SKM-1 (cell line): Measurements from ENCODE around the gene ZNF622.
"Not testable (repeated sequence)": the region's sequence is repeated elsewhere in the genome, so short reads cannot be mapped to it uniquely, and the experiment has no call there.

Experiments used
- DNase-seq: peaks from one replicate; lab custom pipeline; 2025; ENCODE audit not compliant: unreplicated experiment; lab: John Stamatoyannopoulos, UW

ZNF622 gene

DNA sequence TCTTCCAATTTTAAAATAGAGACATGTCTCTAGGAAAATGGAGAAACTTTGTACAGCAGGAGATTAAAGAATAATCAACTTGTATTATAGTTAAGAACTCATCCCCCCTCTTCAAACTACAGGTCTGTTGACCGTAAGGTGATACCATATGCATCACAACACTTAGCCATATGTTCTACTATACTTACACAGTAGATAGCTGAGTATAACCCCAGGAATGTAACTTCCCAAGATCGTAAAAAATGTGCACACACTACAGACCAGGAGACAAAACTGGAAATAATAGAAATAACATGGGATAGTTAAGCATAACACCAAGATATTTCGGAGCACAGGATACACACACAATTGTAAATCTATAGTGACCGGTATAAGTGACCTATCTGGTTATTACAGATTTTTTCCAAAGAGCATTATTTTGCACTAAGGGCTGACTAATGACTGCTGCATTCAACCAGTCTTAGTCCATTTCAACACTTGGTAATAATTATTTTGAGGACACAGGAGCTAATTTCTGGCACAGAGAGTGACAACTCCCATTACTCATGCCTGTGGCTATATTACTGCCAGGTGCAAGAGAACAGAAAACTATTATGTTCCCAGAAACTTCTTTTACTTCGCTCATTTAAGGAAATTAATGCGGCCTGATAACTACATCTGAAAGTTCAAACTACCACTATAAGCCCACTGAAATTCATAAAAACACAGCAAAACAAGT, 15.4 kb upstream of the ZNF622 start:
- no peak for DNase-seq

- DNase-seq: no peak
These were observed 14.5 kb upstream of the ZNF622 start for GRCh38 chr5:16480144-16480543.

DNA sequence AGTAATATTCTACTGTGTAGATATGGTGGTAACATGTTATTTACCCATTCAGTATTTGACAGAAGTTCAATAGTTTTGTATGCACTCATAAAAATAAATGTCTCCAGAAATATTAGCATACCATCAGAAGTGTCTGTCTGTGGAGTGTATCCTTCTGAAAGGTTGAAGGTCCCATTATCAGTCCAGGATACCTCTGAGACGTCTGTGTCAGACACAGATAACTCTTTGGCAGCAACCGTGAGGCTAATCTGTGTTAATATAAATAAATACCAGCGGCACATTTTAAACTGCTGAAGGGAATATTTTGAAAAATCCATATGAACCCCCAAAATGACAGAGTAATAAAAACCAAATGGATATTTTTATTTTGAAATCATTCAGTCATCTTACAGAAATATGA, 11.9 kb upstream of the ZNF622 start:
- DNase-seq: no peak

DNA sequence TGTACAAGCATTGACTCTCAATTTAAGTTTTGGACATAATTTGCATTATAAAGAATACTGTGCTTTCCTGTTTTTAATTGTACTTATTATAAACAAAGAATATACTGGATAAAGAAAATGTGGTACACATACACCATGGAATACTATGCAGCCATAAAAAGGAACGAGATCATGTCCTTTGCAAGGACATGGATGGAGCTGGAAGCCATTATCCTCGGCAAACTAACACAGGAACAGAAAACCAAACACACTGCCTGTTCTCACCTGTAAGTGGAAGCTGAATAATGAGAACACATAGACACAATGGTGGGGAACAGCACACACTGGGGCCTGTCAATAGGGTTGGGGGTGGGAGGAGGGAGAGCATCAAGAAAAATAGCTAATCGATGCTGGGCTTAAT, 10.8 kb upstream of the ZNF622 start:
- not testable (repeated sequence) for DNase-seq

DNA sequence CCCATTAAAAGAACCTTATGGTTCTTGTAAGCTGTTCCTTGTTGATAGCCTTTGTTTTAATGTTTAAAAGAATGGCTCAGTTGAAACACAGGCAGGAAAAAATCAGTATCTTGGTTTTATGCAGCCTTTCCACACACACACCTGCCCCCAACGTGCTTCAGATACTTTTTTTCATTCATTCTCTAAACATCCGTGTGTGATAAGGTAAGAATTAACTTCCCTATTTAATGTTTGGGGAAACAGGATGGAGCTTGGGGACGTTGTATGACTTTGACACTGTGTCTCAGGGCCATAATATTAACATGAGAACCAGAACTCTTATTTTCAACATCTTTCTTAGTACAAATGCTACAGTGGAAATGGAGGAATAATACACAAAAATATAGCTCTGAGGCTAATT, 5.8 kb upstream of the ZNF622 start:
- DNase-seq: no peak

DNA sequence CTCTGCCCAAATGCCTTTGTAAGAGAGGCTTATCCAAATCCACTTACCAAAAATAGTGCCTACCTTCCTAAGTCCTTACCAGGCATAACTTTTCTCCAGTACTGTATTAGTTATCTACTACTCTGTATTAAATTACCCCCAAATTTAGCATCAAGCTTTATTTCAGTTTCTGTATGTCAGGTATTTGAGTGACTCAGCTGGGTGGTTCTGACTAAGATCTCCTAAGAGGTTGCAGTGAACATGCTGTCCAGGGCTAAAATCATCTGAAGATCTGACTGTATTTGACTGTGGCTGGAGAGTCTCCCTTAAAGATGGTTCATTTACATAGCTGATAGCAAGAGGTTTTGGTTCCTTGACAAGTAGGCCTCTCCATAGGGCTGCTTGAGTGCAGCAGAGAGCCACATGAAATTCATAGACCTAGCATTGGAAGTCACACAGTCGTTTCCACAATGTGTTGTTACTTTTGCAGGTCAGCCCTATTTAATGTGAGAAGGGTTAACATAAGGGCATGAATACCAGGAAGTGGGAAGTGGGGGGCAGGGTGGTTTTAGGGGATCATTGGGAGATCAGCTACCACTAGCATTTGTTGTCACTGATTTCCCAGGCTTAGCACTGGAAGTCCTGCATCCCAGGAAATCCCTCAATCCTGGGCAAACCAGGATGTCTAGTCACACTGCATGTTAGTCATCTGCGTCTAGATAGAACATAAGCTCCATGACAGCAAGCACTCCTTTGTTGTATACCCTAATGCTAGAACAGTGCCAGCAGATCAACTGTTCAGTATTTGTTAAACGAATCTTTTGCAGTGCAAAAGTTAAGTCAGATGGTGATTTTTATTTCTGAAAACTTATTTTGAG, 2.0 kb upstream of the ZNF622 start:
- no peak for DNase-seq

GRCh38 chr5:16464664-16465543, 696 bp downstream of the ZNF622 start:
- DNase-seq: no peak

- no peak for DNase-seq
These were observed 1.4 kb downstream of the ZNF622 start for GRCh38 chr5:16464231-16464630.

DNA sequence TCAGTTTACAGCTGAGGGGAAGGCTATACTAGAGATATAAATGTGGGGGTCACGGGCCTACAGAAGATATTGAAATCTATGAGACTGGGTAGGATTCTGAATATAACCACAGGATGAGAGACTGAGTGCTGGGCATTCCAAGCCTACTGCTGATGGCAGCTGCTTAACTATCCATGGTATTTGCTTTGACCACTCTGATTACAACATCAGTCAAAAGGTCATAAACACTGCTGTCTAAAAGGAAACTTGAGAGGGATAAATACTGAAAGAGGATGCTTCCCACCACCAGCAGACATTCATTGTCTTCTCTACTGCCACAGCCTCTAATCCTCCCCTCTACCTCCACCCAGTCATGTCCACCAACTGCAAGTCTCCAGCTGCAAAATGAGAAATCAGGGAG, 3.8 kb downstream of the ZNF622 start:
- no peak for DNase-seq

GRCh38 chr5:16461026-16461425, 4.6 kb downstream of the ZNF622 start:
- DNase-seq: no peak

- no peak for DNase-seq
These were observed 6.1 kb downstream of the ZNF622 start for GRCh38 chr5:16459451-16459850.

GRCh38 chr5:16457853-16458252, 7.7 kb downstream of the ZNF622 start:
- no peak for DNase-seq

- DNase-seq: no peak
These were observed 8.1 kb downstream of the ZNF622 start for GRCh38 chr5:16457451-16457850.

- DNase-seq: peak; percentile 60
These were observed 9.3 kb downstream of the ZNF622 start for GRCh38 chr5:16456103-16456832.

DNA sequence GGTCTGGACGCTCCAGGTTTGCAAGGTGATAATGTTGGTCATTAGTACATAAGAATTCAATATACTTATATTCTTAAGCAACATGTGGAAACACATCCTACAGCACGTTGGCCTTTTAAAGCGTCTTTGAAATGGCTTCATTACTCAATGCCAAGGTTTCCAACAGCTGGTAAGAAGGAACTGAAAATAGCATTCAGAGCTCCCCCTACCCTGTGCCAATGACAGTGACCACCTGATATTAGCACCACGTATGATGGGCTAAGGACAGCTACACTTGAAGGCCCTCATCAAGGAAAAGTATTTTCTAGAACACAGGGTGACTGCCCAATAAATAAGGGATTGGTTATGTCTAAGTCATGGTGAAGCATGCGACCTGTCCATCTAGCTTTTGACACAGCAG, 9.9 kb downstream of the ZNF622 start:
- no peak for DNase-seq

- no peak for DNase-seq
These were observed 10.9 kb downstream of the ZNF622 start for GRCh38 chr5:16454686-16455085.

DNA sequence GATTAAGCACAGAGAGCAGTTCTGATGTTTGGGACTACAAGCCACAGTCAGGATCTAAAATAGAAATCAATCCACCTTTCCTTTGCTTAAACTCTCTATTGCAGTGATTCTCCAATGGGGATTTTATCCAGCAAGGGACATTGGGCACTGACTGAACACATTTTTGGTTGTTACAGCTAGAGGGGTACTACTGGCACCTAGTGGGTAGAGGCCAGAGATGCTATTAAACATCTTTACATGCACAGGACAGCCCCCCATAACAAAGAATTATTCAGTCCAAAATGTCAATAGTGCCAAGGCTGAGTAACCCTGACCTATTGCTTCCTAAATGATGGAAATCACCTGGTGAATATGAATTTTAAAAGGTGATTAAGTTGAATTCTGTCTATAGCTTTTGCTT, 12.0 kb downstream of the ZNF622 start:
- no peak for DNase-seq

DNA sequence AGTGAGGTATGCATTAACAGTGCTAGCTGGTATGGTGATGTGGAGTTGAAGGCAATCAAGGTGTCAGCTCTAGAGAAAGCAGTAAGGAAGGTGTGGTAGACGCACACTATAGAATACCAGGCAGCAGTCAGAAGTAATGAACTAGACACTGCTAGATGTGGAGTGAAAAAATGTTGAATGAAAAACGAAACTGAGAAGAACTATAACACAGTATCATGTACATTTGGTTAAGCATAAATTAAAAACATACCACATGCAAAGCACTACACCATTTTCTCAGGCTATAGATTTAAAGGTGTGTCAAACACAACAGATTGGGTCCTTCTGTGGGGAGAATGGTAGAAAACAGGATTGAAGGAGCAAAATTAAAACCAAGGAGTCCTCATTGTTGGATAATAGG, 15.4 kb downstream of the ZNF622 start:
- no peak for DNase-seq

- no peak for DNase-seq
These were observed 18.6 kb downstream of the ZNF622 start for GRCh38 chr5:16446993-16447392.

DNA sequence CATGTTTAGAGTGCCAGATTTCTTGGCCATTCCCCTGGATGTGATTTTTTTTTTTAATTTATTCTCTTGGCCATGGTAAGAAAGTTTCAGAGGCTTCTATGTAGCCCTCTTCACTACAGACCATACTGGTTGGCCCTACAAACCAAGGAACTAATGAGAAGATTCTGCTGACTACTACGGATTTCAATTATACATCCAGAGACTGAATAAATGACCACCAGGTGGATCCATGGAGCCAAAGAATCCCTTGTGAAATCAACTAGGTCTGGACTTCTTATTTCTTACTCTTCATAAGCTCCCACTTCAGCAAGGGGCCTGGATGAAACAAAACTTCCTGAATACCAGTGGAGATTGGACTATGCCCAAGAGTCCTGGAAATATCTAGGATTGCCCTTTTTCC, 27.6 kb downstream of the ZNF622 start:
- no peak for DNase-seq
